GM21447 (cell line): ENCODE data around the gene STMN1.

ENCODE experiments used
- ATAC-seq: cut with Tn5 transposase; IDR thresholded peaks from one replicate; pipeline ENCODE4 v1.9.1; 2021; ENCODE audit not compliant: unreplicated experiment

STMN1 gene

DNA sequence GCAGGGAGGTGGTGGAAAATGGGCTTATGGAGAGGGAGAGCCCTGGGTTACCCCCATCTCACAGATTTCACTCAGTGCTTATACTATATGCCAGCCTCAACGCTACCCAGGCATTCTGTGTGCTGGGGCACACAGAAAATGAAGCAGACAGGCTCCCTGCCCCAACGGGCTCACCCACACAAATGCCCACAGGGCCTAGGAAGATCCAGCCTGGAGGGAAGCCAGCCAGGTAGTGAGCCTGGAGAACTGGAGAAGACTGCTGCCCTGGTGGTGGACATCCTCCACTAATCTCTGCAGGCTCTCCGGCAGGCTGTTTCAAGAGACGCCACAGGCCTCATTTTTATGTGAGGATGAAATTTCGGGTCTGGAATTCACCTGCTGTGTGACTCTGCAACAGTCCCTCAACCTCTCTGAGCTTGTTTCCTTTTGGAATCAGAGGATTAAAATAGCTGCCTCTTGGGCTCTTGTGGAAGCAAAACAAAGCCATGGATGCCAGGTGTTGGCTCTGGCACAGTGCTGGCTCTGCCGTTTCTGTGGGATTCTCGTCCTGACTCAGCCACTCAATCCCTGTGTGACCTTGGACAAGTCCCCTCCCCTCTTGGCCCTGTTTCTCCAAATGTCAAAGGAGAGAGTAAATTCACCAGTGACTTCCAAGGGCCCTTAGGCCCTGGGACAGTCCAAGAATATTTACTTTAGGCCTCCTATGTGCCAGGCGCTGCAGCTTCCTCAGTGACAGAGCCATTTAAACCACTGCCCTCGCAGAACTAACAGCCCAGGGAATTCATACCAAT is 34.3 kb downstream of the STMN1 start:
- ATAC-seq: no peak

- no peak for ATAC-seq
These were observed 35.0 kb downstream of the STMN1 start for GRCh38 chr1:25871086-25871703.

DNA sequence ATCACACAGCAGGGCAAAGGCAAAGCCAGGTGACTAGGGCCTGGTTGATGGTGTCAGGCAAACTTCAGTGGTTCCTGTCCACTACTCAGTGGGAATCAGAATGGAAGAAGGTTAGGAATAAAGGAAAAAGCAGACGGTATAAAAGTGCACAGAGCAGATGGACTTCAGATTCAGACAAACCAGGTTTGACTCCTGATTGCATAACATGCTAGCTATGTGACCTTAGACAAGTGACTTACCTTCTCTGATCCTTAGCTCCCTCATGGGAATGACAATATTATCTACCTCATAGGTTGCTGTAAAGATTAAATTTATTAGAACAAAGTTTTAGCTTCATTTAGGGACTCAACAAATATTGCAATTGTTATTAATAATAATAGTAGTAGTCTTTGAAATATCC is 35.6 kb downstream of the STMN1 start:
- no peak for ATAC-seq

DNA sequence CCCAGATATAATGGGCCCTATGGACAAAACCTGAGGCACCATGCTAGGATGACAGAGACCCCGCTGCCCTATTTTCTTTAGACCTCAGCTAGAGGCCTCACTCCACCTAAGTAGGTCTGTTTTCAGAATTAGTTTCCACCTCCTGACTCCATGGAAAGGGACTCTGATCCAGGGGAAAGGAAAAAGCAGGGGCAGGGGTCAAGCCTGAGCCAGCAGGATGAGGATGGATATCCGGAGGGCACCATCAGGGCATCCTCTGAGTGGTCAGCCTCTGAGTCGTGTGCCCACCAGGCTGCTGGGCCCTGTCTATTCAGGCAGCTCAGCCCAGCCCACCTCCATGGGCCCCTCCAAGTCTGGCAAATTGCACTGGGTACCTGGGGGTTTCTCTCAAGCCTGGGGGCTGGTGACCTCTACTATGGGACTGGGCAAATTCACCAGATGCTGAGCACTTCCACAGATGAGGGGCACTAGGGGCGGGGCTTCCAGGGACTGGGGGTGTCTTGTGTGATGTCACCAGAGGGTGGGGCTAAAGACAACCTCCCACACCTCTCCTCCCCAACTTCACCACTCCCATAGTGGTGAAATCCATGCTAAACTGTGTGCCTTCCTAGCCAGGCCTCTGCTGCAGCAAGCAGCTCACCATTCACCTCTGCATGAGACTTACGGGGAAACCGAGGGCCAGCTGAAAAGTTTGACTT is 36.2 kb downstream of the STMN1 start:
- no peak for ATAC-seq

GRCh38 chr1:25867210-25867991 is 38.8 kb downstream of the STMN1 start:
- no peak for ATAC-seq

GRCh38 chr1:25866288-25866687 is 39.9 kb downstream of the STMN1 start:
- no peak for ATAC-seq

GRCh38 chr1:25864434-25864833 is 41.8 kb downstream of the STMN1 start:
- ATAC-seq: no peak

DNA sequence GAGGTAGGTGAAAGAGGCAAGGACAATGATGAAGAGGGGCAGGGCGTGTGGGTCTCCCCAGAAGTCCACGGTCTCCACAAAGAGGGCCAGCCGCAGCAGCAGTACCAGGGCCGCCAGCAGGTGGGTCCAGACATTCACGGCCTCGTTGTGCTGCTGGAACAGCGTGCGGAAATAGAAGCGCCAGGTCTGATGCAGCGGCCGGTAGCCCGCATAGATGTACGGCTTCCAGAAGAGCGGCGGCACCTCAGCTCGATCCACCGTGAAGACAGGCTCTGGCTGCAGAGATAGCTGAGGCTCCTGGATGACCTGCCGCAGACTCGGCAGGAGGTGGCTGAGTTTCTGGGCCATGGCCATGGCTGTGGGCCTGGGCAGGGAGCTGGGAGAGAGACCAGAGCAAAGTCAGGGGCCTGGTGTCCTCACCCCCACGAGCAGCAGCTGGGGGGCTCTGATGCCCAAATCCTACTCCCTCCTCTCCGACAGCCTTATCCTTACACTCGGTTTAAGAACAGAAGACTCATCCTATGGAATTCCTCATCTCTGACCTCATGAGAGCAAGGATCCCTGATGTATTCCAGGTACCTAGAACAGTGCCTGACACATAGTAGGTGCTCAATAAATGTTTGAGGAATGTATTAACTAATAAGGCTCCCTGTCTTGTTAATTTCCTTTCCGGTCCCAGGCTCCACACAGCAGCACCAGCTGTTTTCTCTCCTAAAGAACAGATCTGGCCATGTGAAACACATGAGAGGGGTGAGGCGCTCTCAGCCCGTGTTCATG is 42.5 kb downstream of the STMN1 start:
- ATAC-seq: no peak

GRCh38 chr1:25862785-25863485 is 43.3 kb downstream of the STMN1 start:
- no peak for ATAC-seq

DNA sequence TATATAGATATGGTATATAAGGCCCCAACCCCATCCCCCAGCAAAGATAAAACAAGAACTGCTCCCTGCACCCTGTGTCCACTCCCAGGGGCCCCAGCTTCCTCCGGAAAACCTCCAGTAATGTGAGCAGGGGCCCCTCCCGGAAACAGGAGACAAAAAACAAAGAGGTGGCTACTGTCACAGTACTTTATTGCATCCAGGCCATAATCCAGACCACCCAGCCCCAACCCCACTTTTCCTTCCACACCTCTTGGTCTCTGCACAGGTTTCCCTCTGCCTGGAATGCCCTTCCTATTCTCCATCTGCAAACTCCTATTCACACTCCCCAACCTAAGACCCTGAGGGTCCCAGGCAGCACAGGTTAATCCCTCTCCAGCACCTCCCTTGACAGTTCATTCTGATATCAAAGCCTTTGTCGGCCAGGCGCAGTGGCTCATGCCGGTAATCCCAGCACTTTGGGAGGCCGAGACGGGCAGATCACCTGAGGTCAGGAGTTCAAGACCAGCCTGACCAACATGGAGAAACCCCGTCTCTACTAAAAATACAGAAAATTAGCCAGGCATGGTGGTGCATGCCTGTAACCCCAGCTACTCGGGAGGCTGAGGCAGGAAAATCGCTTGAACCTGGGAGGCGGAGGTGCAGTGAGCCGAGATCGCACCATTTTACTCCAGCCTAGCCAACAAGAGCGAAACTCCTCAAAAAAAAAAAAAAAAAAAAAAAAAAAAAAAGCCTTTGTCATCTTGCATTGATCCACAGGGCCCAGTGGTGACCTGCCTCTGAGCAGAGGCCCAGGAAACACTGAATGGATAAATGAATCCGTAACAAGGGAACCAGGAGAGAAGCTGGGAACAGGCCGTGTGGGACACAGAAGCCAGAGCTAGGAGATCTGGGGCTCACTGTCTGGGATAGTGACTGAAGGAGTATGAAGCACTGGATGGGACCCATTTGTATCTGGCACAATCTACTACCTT is 44.6 kb downstream of the STMN1 start:
- ATAC-seq: no peak

- peak; percentile 79 for ATAC-seq
These were observed 47.1 kb downstream of the STMN1 start, which contains the start of gene AUNIP for GRCh38 chr1:25858906-25859789. Gene AUNIP (minus strand): TSS chr1:25859457. CDS start chr1:25859357, 100 bp downstream.

- ATAC-seq: no peak
These were observed 47.7 kb downstream of the STMN1 start for GRCh38 chr1:25858494-25858893.

DNA sequence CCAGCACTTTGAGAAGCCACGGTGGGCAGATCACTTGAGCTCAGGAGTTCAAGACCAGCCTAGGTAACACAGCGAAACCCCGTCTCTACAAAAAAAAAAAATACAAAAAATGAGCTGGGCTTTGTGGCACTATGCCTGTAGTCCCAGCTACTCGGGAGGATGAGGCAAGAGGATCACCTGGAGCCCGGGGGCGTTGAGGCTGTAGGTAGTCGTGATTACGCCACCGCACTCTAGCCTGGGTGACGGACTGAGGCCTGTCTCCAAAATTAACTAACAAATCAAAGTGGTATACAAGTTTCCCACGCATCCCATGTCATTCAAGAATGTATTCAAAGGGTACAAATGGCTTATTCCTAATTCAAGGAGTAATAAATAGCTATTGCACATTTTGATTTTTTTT is 49.4 kb downstream of the STMN1 start:
- ATAC-seq: no peak

DNA sequence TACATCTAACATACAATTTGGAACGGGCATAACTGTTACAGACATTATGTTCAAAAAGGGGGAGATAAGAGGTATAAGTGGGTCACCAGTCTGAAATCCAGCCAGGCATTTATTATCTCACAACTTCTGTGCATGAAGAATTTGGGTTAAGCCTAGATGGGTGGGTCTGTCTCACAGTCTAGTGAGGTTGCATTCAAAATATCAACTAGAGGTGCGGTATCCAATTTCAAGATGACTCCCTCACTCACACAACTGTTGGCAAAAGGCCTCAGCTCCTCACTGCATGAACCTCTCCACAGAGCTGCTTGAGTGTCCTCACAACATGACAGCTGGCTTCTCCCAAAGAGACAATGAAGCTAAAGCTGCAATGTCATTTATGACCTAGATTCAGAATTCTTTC is 51.7 kb downstream of the STMN1 start:
- ATAC-seq: no peak
